Panc1 (cell line): ENCODE measurements around the gene BBS9. TPM values are rescaled to one million over a fixed set of nuclear protein-coding genes. Genes with fewer than 3 reads are reported as not detected.

Experiments
- ATAC-seq: fragments of 200-7000 bp; cut with Tn5 transposase; 2 replicates; pipeline ENCODE4 v1.9.1; 2020; ENCODE audit warnings: mild to moderate bottlenecking, moderate library complexity
- BruUV-seq: library from RNA; stranded (reverse); fragments of 400-500 nt; replicated peaks from 2 replicates; lab custom pipeline; 2021; lab: Mats Ljungman, UMichigan
- CTCF ChIA-PET: fragments of 300-600 bp; sonication (Branson Sonifier 250); formaldehyde crosslinking; loops from one replicate; lab custom pipeline; 2022; ENCODE audit warnings: antibody characterized with exemption; lab: Charles Lee
- POLR2A ChIA-PET: fragments of 300-600 bp; sonication (Branson Sonifier 250); formaldehyde crosslinking; loops from one replicate; lab custom pipeline; 2022; ENCODE audit warnings: antibody characterized with exemption; lab: Charles Lee
- DNase-seq: peaks from one replicate; pipeline ENCODE4 v3.0.0-alpha.2; 2010; ENCODE audit warnings: low read depth, low spot score
- H3K27ac ChIP-seq: 2 replicates; pipeline ENCODE4 v1.5.1; 2011; ENCODE audit warnings: mild to moderate bottlenecking, low read length, inconsistent platforms
- H3K27me3 ChIP-seq: fragments of 200-500 bp; sonication (Bioruptor generic); 2 replicates; pipeline ENCODE4 v1.6.0; 2014; ENCODE audit warnings: low read length, inconsistent platforms; ENCODE audit not compliant: control insufficient read depth, insufficient read depth
- H3K36me3 ChIP-seq: fragments of 200-500 bp; sonication (Bioruptor generic); 2 replicates; pipeline ENCODE4 v1.5.1; 2014; ENCODE audit warnings: inconsistent platforms, mild to moderate bottlenecking, low read length, moderate library complexity; ENCODE audit not compliant: control insufficient read depth, insufficient read depth
- H3K4me1 ChIP-seq: 2 replicates; pipeline ENCODE4 v1.5.1; 2011; ENCODE audit warnings: inconsistent platforms, mild to moderate bottlenecking, low read length, moderate library complexity; ENCODE audit not compliant: control insufficient read depth, insufficient read depth
- H3K4me3 ChIP-seq, 2 experiments: 2 replicates each; pipeline ENCODE4 v1.5.1; 2011 to 2012; ENCODE audit warnings: low read depth in 2 of 2, low read length in 2 of 2, mild to moderate bottlenecking in 2 of 2, inconsistent platforms in 1 of 2, moderate library complexity in 1 of 2
- H3K9me3 ChIP-seq: fragments of 200-500 bp; sonication (Bioruptor generic); 2 replicates; pipeline ENCODE4 v1.5.1; 2014; ENCODE audit warnings: low read depth, mild to moderate bottlenecking, inconsistent platforms, low read length, moderate library complexity; ENCODE audit not compliant: control insufficient read depth, insufficient read depth
- POLR2AphosphoS5 ChIP-seq: IDR thresholded peaks from 2 replicates; pipeline ENCODE4 v1.6.1; 2012; ENCODE audit warnings: mild to moderate bottlenecking, low read depth, low read length, moderate library complexity
- SIN3A ChIP-seq: IDR thresholded peaks from 2 replicates; pipeline ENCODE4 v1.6.1; 2012; ENCODE audit warnings: low read depth, mild to moderate bottlenecking, low read length, moderate library complexity, borderline replicate concordance; ENCODE audit not compliant: insufficient read depth
- TCF7L2 ChIP-seq: IDR thresholded peaks from 2 replicates; pipeline ENCODE4 v1.6.1; 2011; ENCODE audit warnings: mild to moderate bottlenecking, low read depth, low read length, inconsistent platforms
- in situ Hi-C: cut with HindIII; loops from 2 replicates; pipeline ENCODE4 v1.10.0; 2016; ENCODE audit warnings: low sequenced_read_pairs, low pct_unique_long_range_greater_than_20kb
- intact Hi-C: fragments of 100-400 bp; cut with micrococcal nuclease; formaldehyde crosslinking; loops from one replicate; pipeline ENCODE4 v1.10.0; 2022; ENCODE audit not compliant: unreplicated experiment
- total RNA-seq: library from RNA; stranded (reverse); gene quantifications from one replicate; pipeline ENCODE4 v1.2.1, GENCODE V29; 2021; ENCODE audit not compliant: unreplicated experiment
- TF ChIP-seq, protein P1 (sequence below), 2 experiments: IDR thresholded peaks; 2 replicates each; pipeline ENCODE4 v1.6.1; 2011 to 2012; ENCODE audit warnings: low read depth in 2 of 2, control low read depth in 1 of 2, low read length in 1 of 2, mild to moderate bottlenecking in 1 of 2, moderate library complexity in 1 of 2; ENCODE audit not compliant: insufficient read depth in 1 of 2
- TF ChIP-seq, protein P2 (sequence below): fragments of 450-650 bp; IDR thresholded peaks from 2 replicates; pipeline ENCODE4 v1.5.1; 2017; ENCODE audit warnings: mild to moderate bottlenecking

The BBS9 gene
- total RNA-seq, 1 experiment from 2014 or later = 6.9 TPM

DNA sequence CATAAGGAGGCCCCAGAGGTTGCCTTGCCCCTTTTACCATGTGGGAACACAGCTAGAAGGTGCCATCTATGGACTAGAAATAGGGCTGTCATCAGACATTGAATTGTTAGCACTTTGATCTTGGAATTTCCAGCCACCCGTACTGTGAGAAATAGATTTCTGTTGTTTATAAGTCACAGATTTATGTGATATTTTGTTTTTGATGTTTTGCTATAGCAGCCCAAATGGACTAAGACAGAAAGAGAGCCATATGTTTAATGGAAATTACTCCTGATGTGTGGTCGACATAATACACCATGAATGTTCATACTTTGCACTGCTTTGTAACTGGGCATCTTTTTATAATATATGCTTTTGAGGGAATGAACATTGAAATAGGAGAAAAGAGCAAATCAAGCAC lies 302.2 kb downstream of the BBS9 start:
- H3K36me3 ChIP-seq = no peaks in the 10 kb centered on the region
- intact Hi-C loops = no loop called here
- H3K4me3 ChIP-seq = no peak overlapping the region
- H3K27me3 ChIP-seq = no peaks in the 10 kb centered on the region; the same call in 1 of the 2 replicates
- ChIA-PET POLR2A (no interaction called here), CTCF (no interaction called here)
- no peaks in the 10 kb centered on the region for H3K4me1 ChIP-seq
- H3K9me3 ChIP-seq = no peaks in the 10 kb centered on the region
- no peak for DNase-seq
- in situ Hi-C loops = no loop called here
- TF ChIP-seq, protein P1, sequence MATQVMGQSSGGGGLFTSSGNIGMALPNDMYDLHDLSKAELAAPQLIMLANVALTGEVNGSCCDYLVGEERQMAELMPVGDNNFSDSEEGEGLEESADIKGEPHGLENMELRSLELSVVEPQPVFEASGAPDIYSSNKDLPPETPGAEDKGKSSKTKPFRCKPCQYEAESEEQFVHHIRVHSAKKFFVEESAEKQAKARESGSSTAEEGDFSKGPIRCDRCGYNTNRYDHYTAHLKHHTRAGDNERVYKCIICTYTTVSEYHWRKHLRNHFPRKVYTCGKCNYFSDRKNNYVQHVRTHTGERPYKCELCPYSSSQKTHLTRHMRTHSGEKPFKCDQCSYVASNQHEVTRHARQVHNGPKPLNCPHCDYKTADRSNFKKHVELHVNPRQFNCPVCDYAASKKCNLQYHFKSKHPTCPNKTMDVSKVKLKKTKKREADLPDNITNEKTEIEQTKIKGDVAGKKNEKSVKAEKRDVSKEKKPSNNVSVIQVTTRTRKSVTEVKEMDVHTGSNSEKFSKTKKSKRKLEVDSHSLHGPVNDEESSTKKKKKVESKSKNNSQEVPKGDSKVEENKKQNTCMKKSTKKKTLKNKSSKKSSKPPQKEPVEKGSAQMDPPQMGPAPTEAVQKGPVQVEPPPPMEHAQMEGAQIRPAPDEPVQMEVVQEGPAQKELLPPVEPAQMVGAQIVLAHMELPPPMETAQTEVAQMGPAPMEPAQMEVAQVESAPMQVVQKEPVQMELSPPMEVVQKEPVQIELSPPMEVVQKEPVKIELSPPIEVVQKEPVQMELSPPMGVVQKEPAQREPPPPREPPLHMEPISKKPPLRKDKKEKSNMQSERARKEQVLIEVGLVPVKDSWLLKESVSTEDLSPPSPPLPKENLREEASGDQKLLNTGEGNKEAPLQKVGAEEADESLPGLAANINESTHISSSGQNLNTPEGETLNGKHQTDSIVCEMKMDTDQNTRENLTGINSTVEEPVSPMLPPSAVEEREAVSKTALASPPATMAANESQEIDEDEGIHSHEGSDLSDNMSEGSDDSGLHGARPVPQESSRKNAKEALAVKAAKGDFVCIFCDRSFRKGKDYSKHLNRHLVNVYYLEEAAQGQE (IDR thresholded peaks at IDR 0.05; ENCODE audit: insufficient read depth in 1 of 2, low read depth in 2 of 2, low read length in 1 of 2) = no peak
- TF ChIP-seq, protein P2, sequence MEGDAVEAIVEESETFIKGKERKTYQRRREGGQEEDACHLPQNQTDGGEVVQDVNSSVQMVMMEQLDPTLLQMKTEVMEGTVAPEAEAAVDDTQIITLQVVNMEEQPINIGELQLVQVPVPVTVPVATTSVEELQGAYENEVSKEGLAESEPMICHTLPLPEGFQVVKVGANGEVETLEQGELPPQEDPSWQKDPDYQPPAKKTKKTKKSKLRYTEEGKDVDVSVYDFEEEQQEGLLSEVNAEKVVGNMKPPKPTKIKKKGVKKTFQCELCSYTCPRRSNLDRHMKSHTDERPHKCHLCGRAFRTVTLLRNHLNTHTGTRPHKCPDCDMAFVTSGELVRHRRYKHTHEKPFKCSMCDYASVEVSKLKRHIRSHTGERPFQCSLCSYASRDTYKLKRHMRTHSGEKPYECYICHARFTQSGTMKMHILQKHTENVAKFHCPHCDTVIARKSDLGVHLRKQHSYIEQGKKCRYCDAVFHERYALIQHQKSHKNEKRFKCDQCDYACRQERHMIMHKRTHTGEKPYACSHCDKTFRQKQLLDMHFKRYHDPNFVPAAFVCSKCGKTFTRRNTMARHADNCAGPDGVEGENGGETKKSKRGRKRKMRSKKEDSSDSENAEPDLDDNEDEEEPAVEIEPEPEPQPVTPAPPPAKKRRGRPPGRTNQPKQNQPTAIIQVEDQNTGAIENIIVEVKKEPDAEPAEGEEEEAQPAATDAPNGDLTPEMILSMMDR = no peak
- TF ChIP-seq TCF7L2 = no peak
- no peak for TF ChIP-seq POLR2AphosphoS5
- no TSS peak for BruUV-seq
- ATAC-seq = no peak
- H3K27ac ChIP-seq = no peak overlapping the region

DNA sequence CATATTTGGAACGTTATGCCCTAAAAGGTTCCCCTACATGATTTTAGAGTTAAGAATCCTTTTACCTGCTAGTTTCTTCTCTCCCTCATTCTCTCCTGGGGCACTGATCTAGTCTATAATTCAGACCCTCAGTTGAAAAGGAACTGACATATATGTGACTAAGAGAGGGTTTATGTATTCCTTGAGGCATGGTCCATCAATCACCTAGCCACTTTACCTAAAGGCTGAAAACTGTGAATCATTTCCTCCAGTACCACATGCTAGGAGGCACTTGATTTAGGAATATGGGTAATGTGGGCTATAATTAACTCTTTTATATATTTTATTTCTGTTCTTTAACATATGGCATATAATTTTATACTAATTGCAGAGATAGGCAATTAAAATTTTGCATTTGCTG lies 303.5 kb downstream of the BBS9 start:
- no peak for ATAC-seq
- POLR2A ChIA-PET = no interaction called here
- Histone ChIP-seq H3K4me3 (no peak overlapping the region), H3K36me3 (no peaks in the 10 kb centered on the region), H3K9me3 (no peaks in the 10 kb centered on the region), H3K4me1 (no peaks in the 10 kb centered on the region), H3K27me3 (no peaks in the 10 kb centered on the region; the same call in 1 of the 2 replicates), H3K27ac (no peak overlapping the region)
- TF ChIP-seq SIN3A (no peak), TCF7L2 (no peak)
- TF ChIP-seq, protein P1 (IDR thresholded peaks at IDR 0.05; ENCODE audit: insufficient read depth in 1 of 2, low read depth in 2 of 2, low read length in 1 of 2) = no peak
- no TSS peak for BruUV-seq
- intact Hi-C loops (no loop called here), in situ Hi-C loops (no loop called here)
- DNase-seq = no peak
- CTCF ChIA-PET = no interaction called here
